IMR-90 (cell line): ENCODE measurements around the gene CCDC175. TPM values are rescaled to one million over a fixed set of nuclear protein-coding genes. Genes with fewer than 3 reads are reported as not detected.

Source experiments
- ATAC-seq: fragments of 200-7000 bp; cut with Tn5 transposase; 2 replicates; pipeline ENCODE4 v1.9.1; 2020; ENCODE audit warnings: low read depth, mild to moderate bottlenecking, moderate library complexity
- BruUV-seq: library from RNA; stranded (reverse); fragments of 400-500 nt; replicated peaks from 2 replicates; lab custom pipeline; 2021; lab: Mats Ljungman, UMichigan
- CTCF ChIA-PET: fragments of 300-600 bp; formaldehyde crosslinking; extraction: SDS; loops from one replicate; lab custom pipeline; 2021; ENCODE audit warnings: antibody characterized with exemption; lab: Yijun Ruan, JAX
- POLR2A ChIA-PET: fragments of 300-600 bp; sonication (Branson Sonifier 250); formaldehyde crosslinking; loops from one replicate; lab custom pipeline; 2022; ENCODE audit warnings: antibody characterized with exemption; ENCODE audit not compliant: unreplicated experiment; lab: Charles Lee
- DNase-seq: peaks from one replicate; pipeline ENCODE4 v3.0.0; 2013
- H2AFZ ChIP-seq: replicated peaks from 2 replicates; pipeline ENCODE3; 2013; ENCODE audit warnings: low read length, mild to moderate bottlenecking; ENCODE audit not compliant: poor library complexity
- H2AK5ac ChIP-seq: 2 replicates; pipeline ENCODE4 v1.6.1; 2013; ENCODE audit warnings: low read depth, low read length, inconsistent platforms
- H2AK9ac ChIP-seq: replicated peaks from 2 replicates; pipeline ENCODE3; 2013; ENCODE audit warnings: mild to moderate bottlenecking, low read depth, low read length, moderate library complexity; ENCODE audit not compliant: poor library complexity
- H2BK120ac ChIP-seq: 2 replicates; pipeline ENCODE4 v1.6.1; 2013; ENCODE audit warnings: low read depth, low read length, inconsistent platforms
- H2BK15ac ChIP-seq: 3 replicates; pipeline ENCODE4 v1.6.1; 2013; ENCODE audit warnings: low read depth, low read length, inconsistent platforms
- H2BK20ac ChIP-seq: 2 replicates; pipeline ENCODE4 v1.6.1; 2013; ENCODE audit warnings: low read depth, mild to moderate bottlenecking, inconsistent platforms, low read length, moderate library complexity
- H2BK5ac ChIP-seq: 2 replicates; pipeline ENCODE4 v1.6.1; 2013; ENCODE audit warnings: mild to moderate bottlenecking, low read depth, low read length, inconsistent platforms; ENCODE audit not compliant: poor library complexity, severe bottlenecking
- H3K14ac ChIP-seq: replicated peaks from 2 replicates; pipeline ENCODE4 v1.6.1; 2013; ENCODE audit warnings: low read depth, low read length, inconsistent platforms
- H3K18ac ChIP-seq: 2 replicates; pipeline ENCODE4 v1.6.1; 2013; ENCODE audit warnings: low read depth, low read length, control low read depth
- H3K23ac ChIP-seq: 2 replicates; pipeline ENCODE4 v1.6.1; 2013; ENCODE audit warnings: low read depth, low read length, inconsistent platforms
- H3K27ac ChIP-seq: 2 replicates; pipeline ENCODE4 v1.5.1; 2013; ENCODE audit warnings: mild to moderate bottlenecking, control low read depth, low read length; ENCODE audit not compliant: insufficient read depth
- H3K27me3 ChIP-seq: 2 replicates; pipeline ENCODE4 v1.6.1; 2013; ENCODE audit warnings: low read length; ENCODE audit not compliant: control insufficient read depth, insufficient read depth
- H3K36me3 ChIP-seq: 2 replicates; pipeline ENCODE4 v1.6.1; 2013; ENCODE audit warnings: low read length, mixed read lengths; ENCODE audit not compliant: control insufficient read depth, insufficient read depth
- H3K4ac ChIP-seq: 2 replicates; pipeline ENCODE4 v1.6.1; 2013; ENCODE audit warnings: low read depth, low read length, inconsistent platforms
- H3K4me1 ChIP-seq: 2 replicates; pipeline ENCODE4 v1.6.1; 2013; ENCODE audit warnings: low read length, mixed read lengths; ENCODE audit not compliant: control insufficient read depth, insufficient read depth
- H3K4me2 ChIP-seq: 2 replicates; pipeline ENCODE4 v1.6.1; 2013; ENCODE audit warnings: low read depth, mild to moderate bottlenecking, control low read depth, low read length, moderate library complexity
- H3K4me3 ChIP-seq: 2 replicates; pipeline ENCODE4 v1.5.1; 2013; ENCODE audit warnings: low read depth, mild to moderate bottlenecking, control low read depth, low read length, moderate library complexity; ENCODE audit not compliant: insufficient read depth
- H3K56ac ChIP-seq: 2 replicates; pipeline ENCODE4 v1.6.1; 2013; ENCODE audit warnings: low read length, inconsistent platforms; ENCODE audit not compliant: insufficient read depth; ENCODE audit errors: extremely low read depth
- H3K79me1 ChIP-seq, 2 experiments: 2 replicates each; pipeline ENCODE4 v1.6.1; 2013; ENCODE audit warnings: low read length in 2 of 2, inconsistent platforms in 1 of 2, low read depth in 1 of 2
- H3K9ac ChIP-seq: 2 replicates; pipeline ENCODE4 v1.6.1; 2013; ENCODE audit warnings: low read depth, low read length, control low read depth
- H3K9me1 ChIP-seq: 2 replicates; pipeline ENCODE4 v1.6.1; 2013; ENCODE audit warnings: low read length, inconsistent platforms; ENCODE audit not compliant: insufficient read depth
- H3K9me3 ChIP-seq: 2 replicates; pipeline ENCODE4 v1.6.1; 2013; ENCODE audit warnings: low read length; ENCODE audit not compliant: control insufficient read depth, insufficient read depth
- H4K20me1 ChIP-seq: 2 replicates; pipeline ENCODE4 v1.6.1; 2013; ENCODE audit warnings: low read length, inconsistent platforms; ENCODE audit not compliant: insufficient read depth
- H4K5ac ChIP-seq: 2 replicates; pipeline ENCODE4 v1.6.1; 2013; ENCODE audit warnings: mild to moderate bottlenecking, low read depth, low read length, control low read depth
- H4K8ac ChIP-seq, 2 experiments: 2 replicates each; pipeline ENCODE4 v1.6.1; 2013; ENCODE audit warnings: low read depth in 2 of 2, low read length in 2 of 2, control low read depth in 1 of 2, inconsistent platforms in 1 of 2
- H4K91ac ChIP-seq: 2 replicates; pipeline ENCODE4 v1.6.1; 2013; ENCODE audit warnings: low read depth, low read length, inconsistent platforms; ENCODE audit not compliant: insufficient read depth
- BHLHE40 ChIP-seq: fragments of 150-350 bp; IDR thresholded peaks from 2 replicates; pipeline ENCODE4 v1.6.1; 2016; ENCODE audit warnings: mild to moderate bottlenecking, low read depth, low read length
- ELK1 ChIP-seq: fragments of 150-350 bp; IDR thresholded peaks from 2 replicates; pipeline ENCODE4 v1.6.1; 2016; ENCODE audit warnings: low read depth, mild to moderate bottlenecking, low read length, moderate library complexity, borderline replicate concordance
- NFE2L2 ChIP-seq: fragments of 150-350 bp; IDR thresholded peaks from 2 replicates; pipeline ENCODE4 v1.6.1; 2016; ENCODE audit warnings: low read depth, mild to moderate bottlenecking, low read length
- RFX5 ChIP-seq: IDR thresholded peaks from 2 replicates; pipeline ENCODE4 v1.8.0; 2012; ENCODE audit warnings: low read depth, mild to moderate bottlenecking, low read length, moderate library complexity
- WGBS, 2 experiments: methylation state at CpG; one replicate each; pipeline versions ENCODE4 v1.1.5 to v1.1.7; 2013; ENCODE audit warnings: missing lambda C conversion rate in 2 of 2; ENCODE audit not compliant: insufficient read length in 1 of 2; ENCODE audit errors: extremely low coverage in 2 of 2; 5-methylcytosine and 5-hydroxymethylcytosine counted together
- dilution Hi-C: fragments of 300-500 bp; cut with HindIII; formaldehyde crosslinking; loops from one replicate; pipeline ENCODE4 v1.14.3; 2018; ENCODE audit warnings: low sequenced_read_pairs; ENCODE audit not compliant: unreplicated experiment
- in situ Hi-C: fragments of 300-500 bp; cut with MboI; formaldehyde crosslinking; loops from 3 replicates; pipeline ENCODE4 v1.14.3; 2019; ENCODE audit warnings: low sequenced_read_pairs, inconsistent platforms, mixed read lengths
- intact Hi-C: fragments of 100-400 bp; cut with micrococcal nuclease; formaldehyde crosslinking; loops from 2 replicates; pipeline ENCODE4 v1.10.0; 2022
- polyA plus RNA-seq, 3 experiments: library from polyadenylated mRNA; depleted of rRNA; stranded (reverse); fragments of >200 nt; gene quantifications; 2 replicates each; pipeline ENCODE4 v1.2.3, GENCODE V29; 2012; ENCODE audit warnings: low replicate concordance in 1 of 3
- total RNA-seq: library from RNA; depleted of rRNA; stranded (reverse); fragments of >200 nt; gene quantifications from 2 replicates; pipeline ENCODE4 v1.2.3, GENCODE V29; 2012
- TF ChIP-seq, protein P1 (sequence below): fragments of 150-350 bp; IDR thresholded peaks from 2 replicates; pipeline ENCODE4 v1.6.1; 2017; ENCODE audit warnings: mild to moderate bottlenecking, antibody characterized with exemption, low read length, low read depth

The CCDC175 gene
- total and polyA plus RNA-seq, 2 of the 4 experiments (the other 2 are of a cell fraction), result not detected

- no peaks in the 10 kb centered on the region for H3K4me1 ChIP-seq
- no peak overlapping the region for H2AK9ac ChIP-seq
- H4K91ac ChIP-seq, result no peak overlapping the region
- no peak overlapping the region for H3K9ac ChIP-seq
- ChIA-PET POLR2A (no interaction called here), CTCF (no interaction called here)
- H2BK120ac ChIP-seq, result no peak overlapping the region
- H3K27me3 ChIP-seq, result peaks cover 3% of the 10 kb centered on the region; the same call in 1 of the 2 replicates
- H3K9me3 ChIP-seq, result no peaks in the 10 kb centered on the region
- no peak overlapping the region for H2BK15ac ChIP-seq
- no peak overlapping the region for H2BK20ac ChIP-seq
- TF ChIP-seq ELK1 (no peak), BHLHE40 (no peak), RFX5 (no peak), NFE2L2 (no peak)
- TF ChIP-seq, protein P1, sequence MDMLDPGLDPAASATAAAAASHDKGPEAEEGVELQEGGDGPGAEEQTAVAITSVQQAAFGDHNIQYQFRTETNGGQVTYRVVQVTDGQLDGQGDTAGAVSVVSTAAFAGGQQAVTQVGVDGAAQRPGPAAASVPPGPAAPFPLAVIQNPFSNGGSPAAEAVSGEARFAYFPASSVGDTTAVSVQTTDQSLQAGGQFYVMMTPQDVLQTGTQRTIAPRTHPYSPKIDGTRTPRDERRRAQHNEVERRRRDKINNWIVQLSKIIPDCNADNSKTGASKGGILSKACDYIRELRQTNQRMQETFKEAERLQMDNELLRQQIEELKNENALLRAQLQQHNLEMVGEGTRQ, result no peak
- in situ Hi-C loops (no loop called here), intact Hi-C loops (no loop called here), dilution Hi-C loops (no loop called here)
- WGBS, 2 experiments, result 21% methylated on average over 2 of the region's 3 CpGs; no CpG with 5 or more reads in 1 of the 2 experiments
- no peak overlapping the region for H2AK5ac ChIP-seq
- no peak for DNase-seq
- no peak overlapping the region for H3K4me3 ChIP-seq
- no peaks in the 10 kb centered on the region for H3K36me3 ChIP-seq
- no peak overlapping the region for H2BK5ac ChIP-seq
- BruUV-seq, result no TSS peak
- H2AFZ ChIP-seq, result no peak overlapping the region
- ATAC-seq, result no peak
- no peak overlapping the region for H4K8ac ChIP-seq
- H4K20me1 ChIP-seq, result no peaks in the 10 kb centered on the region
- H3K79me1 ChIP-seq, result no peaks in the 10 kb centered on the region
- no peaks in the 10 kb centered on the region for H3K9me1 ChIP-seq
- no peak overlapping the region for H3K23ac ChIP-seq
- no peak overlapping the region for H3K14ac ChIP-seq
- H3K4ac ChIP-seq, result no peak overlapping the region
- no peak overlapping the region for H3K4me2 ChIP-seq
- no peak overlapping the region for H3K27ac ChIP-seq
- no peak overlapping the region for H4K5ac ChIP-seq
- H3K18ac ChIP-seq, result no peak overlapping the region
- H3K56ac ChIP-seq, result no peak overlapping the region
These were observed 24.4 kb upstream of the CCDC175 start for GRCh38 chr14:59601056-59601455.
